ENCODE measurements around the gene ACTN4. TPM values are rescaled to one million over a fixed set of nuclear protein-coding genes. Genes with fewer than 3 reads are reported as not detected.
"Not testable (repeated sequence)": the region's sequence is repeated elsewhere in the genome, so short reads cannot be mapped to it uniquely, and the experiment has no call there.

Gene ACTN4
- total RNA-seq, 4 donors from 2014 or later: 475 to 520 (median 507) TPM

- H3K36me3 ChIP-seq: no peaks in the 10 kb centered on the region
- no peaks in the 10 kb centered on the region for H3K9me3 ChIP-seq
- no peak for DNase-seq (ENCODE audit: low spot score in 2 of 2)
- H3K4me1 ChIP-seq: peaks cover 11% of the 10 kb centered on the region
- no peak overlapping the region for H3K27ac ChIP-seq
- no peaks in the 10 kb centered on the region for H3K27me3 ChIP-seq
- TF ChIP-seq POLR2AphosphoS5 (IDR thresholded peaks at IDR 0.05) (no peak), EP300 (IDR thresholded peaks at IDR 0.05) (no peak), POLR2A (IDR thresholded peaks at IDR 0.05) (no peak)
- TF ChIP-seq, protein P1, sequence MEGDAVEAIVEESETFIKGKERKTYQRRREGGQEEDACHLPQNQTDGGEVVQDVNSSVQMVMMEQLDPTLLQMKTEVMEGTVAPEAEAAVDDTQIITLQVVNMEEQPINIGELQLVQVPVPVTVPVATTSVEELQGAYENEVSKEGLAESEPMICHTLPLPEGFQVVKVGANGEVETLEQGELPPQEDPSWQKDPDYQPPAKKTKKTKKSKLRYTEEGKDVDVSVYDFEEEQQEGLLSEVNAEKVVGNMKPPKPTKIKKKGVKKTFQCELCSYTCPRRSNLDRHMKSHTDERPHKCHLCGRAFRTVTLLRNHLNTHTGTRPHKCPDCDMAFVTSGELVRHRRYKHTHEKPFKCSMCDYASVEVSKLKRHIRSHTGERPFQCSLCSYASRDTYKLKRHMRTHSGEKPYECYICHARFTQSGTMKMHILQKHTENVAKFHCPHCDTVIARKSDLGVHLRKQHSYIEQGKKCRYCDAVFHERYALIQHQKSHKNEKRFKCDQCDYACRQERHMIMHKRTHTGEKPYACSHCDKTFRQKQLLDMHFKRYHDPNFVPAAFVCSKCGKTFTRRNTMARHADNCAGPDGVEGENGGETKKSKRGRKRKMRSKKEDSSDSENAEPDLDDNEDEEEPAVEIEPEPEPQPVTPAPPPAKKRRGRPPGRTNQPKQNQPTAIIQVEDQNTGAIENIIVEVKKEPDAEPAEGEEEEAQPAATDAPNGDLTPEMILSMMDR (IDR thresholded peaks at IDR 0.05): no peak
- no peak overlapping the region for H3K4me3 ChIP-seq
- WGBS: 99% methylated on average over 2 of the region's 2 CpGs
Measured at GRCh38 chr19:38765214-38765613, 117.8 kb downstream of the ACTN4 start.

DNA sequence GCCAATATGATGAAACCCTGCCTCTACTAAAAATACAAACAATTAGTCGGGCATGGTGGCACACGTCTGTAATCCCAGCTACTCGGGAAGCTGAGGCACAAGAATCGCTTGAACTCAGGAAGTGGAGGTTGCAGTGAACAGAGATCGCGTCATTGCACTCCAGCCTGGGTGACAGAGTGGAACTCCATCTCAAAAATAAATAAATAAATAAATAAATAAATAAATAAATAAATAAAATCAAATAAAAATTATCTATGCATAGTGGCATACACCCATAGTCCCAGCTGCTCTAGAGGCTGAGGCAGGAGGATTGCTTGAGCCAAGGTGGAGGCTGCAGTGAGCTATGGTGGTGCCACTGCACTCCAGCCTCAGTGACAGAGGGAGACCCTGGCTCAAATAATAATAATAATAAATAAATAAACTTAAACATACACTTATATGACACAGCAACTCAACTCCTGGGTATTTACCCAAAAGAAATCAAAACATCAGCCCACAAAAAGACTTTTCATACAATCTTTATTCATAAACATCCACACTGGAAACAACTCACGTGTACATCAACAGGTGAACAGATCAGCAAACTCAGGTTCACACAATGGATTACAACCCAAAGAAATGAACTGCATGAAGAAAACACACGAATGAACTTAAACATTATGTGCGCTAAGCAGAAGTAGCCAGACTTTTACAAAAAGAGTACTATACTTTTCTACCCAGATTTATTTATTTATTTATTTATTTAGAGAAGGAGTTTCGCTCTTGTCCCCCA lies 119.0 kb downstream of the ACTN4 start:
- H3K27me3 ChIP-seq: no peaks in the 10 kb centered on the region
- no peak overlapping the region for H3K4me3 ChIP-seq
- no peak for DNase-seq (ENCODE audit: low spot score in 2 of 2)
- no peak overlapping the region for H3K27ac ChIP-seq
- H3K4me1 ChIP-seq: peaks cover 11% of the 10 kb centered on the region
- 91% methylated on average over 10 of the region's 10 CpGs for WGBS
- no peaks in the 10 kb centered on the region for H3K9me3 ChIP-seq
- TF ChIP-seq, protein P1 (IDR thresholded peaks at IDR 0.05): no peak
- H3K36me3 ChIP-seq: no peaks in the 10 kb centered on the region

GRCh38 chr19:38769635-38770211 lies 122.3 kb downstream of the ACTN4 start:
- Histone ChIP-seq H3K27me3 (no peaks in the 10 kb centered on the region), H3K4me3 (peak overlapping the region; percentile 49), H3K4me1 (peaks cover 24% of the 10 kb centered on the region), H3K9me3 (no peaks in the 10 kb centered on the region), H3K36me3 (no peaks in the 10 kb centered on the region), H3K27ac (peak overlapping the region; percentile 97)
- DNase-seq (ENCODE audit: low spot score in 2 of 2): peak; percentile 95 to 96
- TF ChIP-seq EP300 (IDR thresholded peaks at IDR 0.05) (no peak), POLR2A (IDR thresholded peaks at IDR 0.05) (no peak), POLR2AphosphoS5 (IDR thresholded peaks at IDR 0.05) (peak in 2 of 3 donors; percentile 88 to 97)
- TF ChIP-seq, protein P1 (IDR thresholded peaks at IDR 0.05): peak; percentile 92 to 97
- 37% methylated on average over 7 of the region's 42 CpGs for WGBS

GRCh38 chr19:38770228-38770948 lies 122.9 kb downstream of the ACTN4 start:
- DNase-seq (ENCODE audit: low spot score in 2 of 2); H3K9me3 ChIP-seq; H3K27me3 ChIP-seq; H3K36me3 ChIP-seq: not testable (repeated sequence)
- peak overlapping the region; percentile 97 for H3K27ac ChIP-seq
- peaks cover 31% of the 10 kb centered on the region for H3K4me1 ChIP-seq
- H3K4me3 ChIP-seq: peak overlapping the region; percentile 49
- no CpG with 5 or more reads among the region's 58 CpGs for WGBS

DNA sequence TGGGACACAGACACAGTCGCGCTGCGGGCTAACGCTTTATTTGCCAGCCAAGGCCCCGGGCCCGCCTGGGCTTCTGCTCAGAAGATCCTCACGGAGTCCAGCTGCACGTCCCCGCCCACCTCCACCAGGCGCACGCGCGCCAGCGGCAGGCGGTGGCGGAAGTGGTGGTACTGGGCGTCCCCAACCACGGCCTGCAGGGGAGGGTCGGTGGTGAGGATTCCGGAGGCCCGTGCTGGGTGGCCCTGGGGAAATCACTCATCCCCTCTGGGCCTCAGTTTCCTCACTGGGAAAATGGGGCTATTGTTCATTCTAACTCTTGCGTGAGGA lies 123.5 kb downstream of the ACTN4 start:
- H3K9me3 ChIP-seq; DNase-seq (ENCODE audit: low spot score in 2 of 2); H3K36me3 ChIP-seq; H3K27me3 ChIP-seq; H3K4me3 ChIP-seq; H3K27ac ChIP-seq: not testable (repeated sequence)
- H3K4me1 ChIP-seq: peaks cover 35% of the 10 kb centered on the region
- 33% methylated on average over 1 of the region's 22 CpGs for WGBS

DNA sequence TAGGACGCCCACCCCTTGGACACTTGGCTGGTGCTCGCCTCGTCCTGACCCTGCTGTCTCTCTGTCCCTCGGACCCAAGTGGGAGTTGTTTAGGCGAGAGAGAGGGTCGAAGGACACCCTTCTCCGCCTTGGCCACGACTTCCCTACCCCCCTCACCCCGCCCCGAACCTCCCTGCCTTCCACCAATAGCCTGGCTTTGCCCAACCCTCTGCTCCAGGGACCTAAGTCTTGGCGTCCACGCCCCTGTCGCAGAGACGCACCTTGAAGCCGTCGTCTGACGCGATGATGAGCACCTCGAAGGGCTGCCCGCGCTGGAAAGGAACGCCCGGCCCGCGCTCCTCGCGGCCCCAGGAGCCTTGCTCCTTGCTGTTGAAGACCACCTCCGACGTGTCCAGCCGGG lies 124.1 kb downstream of the ACTN4 start:
- H3K36me3 ChIP-seq; H3K4me3 ChIP-seq; DNase-seq (ENCODE audit: low spot score in 2 of 2); H3K9me3 ChIP-seq; H3K27ac ChIP-seq; H3K27me3 ChIP-seq: not testable (repeated sequence)
- no CpG with 5 or more reads among the region's 30 CpGs for WGBS
- H3K4me1 ChIP-seq: peaks cover 35% of the 10 kb centered on the region
